ENCODE results near the gene RNF225. TPM values are rescaled to one million over a fixed set of nuclear protein-coding genes. Genes with fewer than 3 reads are reported as not detected.
A peak's percentile ranks its signal among the peaks of the same experiment; 100 is the strongest.

The RNF225 gene
- total and polyA plus RNA-seq, 9 of the 15 experiments (the other 6 are each of a cell fraction or from before 2014, with no cell fraction given), result 0.33 TPM; not detected in 8

DNA sequence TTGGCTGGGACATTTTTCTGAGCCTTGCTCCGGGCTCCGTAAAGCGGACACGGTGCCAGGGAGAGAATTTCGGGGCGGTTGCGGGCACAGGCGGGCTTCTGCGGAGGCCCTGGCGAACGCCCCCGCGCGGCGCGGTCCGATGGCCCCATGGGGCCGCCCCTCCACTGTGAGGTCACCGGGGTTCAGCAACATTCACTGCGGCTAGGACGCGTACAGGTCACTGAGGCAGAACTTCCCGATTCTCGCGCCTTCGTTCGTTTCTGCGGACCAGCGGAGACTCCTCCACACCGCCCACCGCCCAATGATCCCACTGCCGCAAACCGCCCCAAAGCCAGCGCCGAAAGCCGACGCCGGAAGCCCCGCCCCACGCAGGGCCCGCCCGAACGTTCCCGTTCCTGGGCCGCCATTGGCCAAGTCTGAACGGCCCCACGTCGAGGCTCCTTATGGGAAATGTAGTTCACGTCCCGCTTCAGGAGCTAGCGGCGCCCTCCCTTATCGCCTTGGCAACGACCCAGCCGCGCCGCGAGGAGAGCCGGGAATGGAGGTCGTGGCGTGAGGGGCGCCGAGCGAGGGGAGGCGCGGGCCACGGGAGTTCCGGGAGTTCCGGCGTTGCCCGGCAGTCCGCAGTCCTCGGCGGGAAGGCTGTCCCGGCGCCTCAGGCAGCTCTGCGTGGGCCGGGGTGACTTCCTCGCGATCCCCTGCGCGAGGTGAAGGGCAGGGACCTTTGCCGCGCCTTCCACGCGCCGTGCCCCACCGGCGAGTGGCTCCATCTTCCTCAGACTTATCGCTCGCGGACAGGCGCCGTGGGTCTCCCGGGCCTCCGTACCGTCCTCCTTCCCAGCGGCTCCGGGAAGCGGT is 12.9 kb downstream of the RNF225 start, which contains the start of gene ZNF584 (continued):
- TF ChIP-seq, protein P1, sequence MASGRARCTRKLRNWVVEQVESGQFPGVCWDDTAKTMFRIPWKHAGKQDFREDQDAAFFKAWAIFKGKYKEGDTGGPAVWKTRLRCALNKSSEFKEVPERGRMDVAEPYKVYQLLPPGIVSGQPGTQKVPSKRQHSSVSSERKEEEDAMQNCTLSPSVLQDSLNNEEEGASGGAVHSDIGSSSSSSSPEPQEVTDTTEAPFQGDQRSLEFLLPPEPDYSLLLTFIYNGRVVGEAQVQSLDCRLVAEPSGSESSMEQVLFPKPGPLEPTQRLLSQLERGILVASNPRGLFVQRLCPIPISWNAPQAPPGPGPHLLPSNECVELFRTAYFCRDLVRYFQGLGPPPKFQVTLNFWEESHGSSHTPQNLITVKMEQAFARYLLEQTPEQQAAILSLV (tag; IDR thresholded peaks at IDR 0.05), result no peak
- no peak for TF ChIP-seq HOXB6 (CRISPR knock-in tag; IDR thresholded peaks at IDR 0.05; ENCODE audit: borderline replicate concordance)
- TF ChIP-seq, protein P2, sequence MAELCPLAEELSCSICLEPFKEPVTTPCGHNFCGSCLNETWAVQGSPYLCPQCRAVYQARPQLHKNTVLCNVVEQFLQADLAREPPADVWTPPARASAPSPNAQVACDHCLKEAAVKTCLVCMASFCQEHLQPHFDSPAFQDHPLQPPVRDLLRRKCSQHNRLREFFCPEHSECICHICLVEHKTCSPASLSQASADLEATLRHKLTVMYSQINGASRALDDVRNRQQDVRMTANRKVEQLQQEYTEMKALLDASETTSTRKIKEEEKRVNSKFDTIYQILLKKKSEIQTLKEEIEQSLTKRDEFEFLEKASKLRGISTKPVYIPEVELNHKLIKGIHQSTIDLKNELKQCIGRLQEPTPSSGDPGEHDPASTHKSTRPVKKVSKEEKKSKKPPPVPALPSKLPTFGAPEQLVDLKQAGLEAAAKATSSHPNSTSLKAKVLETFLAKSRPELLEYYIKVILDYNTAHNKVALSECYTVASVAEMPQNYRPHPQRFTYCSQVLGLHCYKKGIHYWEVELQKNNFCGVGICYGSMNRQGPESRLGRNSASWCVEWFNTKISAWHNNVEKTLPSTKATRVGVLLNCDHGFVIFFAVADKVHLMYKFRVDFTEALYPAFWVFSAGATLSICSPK (IDR thresholded peaks at IDR 0.05; ENCODE audit: borderline replicate concordance), result no peak
- TF ChIP-seq, protein P3, sequence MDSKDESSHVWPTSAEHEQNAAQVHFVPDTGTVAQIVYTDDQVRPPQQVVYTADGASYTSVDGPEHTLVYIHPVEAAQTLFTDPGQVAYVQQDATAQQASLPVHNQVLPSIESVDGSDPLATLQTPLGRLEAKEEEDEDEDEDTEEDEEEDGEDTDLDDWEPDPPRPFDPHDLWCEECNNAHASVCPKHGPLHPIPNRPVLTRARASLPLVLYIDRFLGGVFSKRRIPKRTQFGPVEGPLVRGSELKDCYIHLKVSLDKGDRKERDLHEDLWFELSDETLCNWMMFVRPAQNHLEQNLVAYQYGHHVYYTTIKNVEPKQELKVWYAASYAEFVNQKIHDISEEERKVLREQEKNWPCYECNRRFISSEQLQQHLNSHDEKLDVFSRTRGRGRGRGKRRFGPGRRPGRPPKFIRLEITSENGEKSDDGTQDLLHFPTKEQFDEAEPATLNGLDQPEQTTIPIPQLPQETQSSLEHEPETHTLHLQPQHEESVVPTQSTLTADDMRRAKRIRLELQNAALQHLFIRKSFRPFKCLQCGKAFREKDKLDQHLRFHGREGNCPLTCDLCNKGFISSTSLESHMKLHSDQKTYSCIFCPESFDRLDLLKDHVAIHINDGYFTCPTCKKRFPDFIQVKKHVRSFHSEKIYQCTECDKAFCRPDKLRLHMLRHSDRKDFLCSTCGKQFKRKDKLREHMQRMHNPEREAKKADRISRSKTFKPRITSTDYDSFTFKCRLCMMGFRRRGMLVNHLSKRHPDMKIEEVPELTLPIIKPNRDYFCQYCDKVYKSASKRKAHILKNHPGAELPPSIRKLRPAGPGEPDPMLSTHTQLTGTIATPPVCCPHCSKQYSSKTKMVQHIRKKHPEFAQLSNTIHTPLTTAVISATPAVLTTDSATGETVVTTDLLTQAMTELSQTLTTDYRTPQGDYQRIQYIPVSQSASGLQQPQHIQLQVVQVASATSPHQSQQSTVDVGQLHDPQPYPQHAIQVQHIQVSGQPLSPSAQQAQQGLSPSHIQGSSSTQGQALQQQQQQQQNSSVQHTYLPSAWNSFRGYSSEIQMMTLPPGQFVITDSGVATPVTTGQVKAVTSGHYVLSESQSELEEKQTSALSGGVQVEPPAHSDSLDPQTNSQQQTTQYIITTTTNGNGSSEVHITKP (IDR thresholded peaks at IDR 0.05; ENCODE audit: partially characterized antibody), result peak; percentile 41
- TF ChIP-seq CBFA2T2 (conservative IDR thresholded peaks at IDR 0.05), result no peak
- TF ChIP-seq HIVEP1 (CRISPR knock-in tag; IDR thresholded peaks at IDR 0.05), result no peak
- TF ChIP-seq, protein P4, sequence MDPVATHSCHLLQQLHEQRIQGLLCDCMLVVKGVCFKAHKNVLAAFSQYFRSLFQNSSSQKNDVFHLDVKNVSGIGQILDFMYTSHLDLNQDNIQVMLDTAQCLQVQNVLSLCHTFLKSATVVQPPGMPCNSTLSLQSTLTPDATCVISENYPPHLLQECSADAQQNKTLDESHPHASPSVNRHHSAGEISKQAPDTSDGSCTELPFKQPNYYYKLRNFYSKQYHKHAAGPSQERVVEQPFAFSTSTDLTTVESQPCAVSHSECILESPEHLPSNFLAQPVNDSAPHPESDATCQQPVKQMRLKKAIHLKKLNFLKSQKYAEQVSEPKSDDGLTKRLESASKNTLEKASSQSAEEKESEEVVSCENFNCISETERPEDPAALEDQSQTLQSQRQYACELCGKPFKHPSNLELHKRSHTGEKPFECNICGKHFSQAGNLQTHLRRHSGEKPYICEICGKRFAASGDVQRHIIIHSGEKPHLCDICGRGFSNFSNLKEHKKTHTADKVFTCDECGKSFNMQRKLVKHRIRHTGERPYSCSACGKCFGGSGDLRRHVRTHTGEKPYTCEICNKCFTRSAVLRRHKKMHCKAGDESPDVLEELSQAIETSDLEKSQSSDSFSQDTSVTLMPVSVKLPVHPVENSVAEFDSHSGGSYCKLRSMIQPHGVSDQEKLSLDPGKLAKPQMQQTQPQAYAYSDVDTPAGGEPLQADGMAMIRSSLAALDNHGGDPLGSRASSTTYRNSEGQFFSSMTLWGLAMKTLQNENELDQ (CRISPR knock-in tag; IDR thresholded peaks at IDR 0.05; ENCODE audit: borderline replicate concordance), result no peak
- peak; percentile 97 for TF ChIP-seq CXXC5 (CRISPR knock-in tag; IDR thresholded peaks at IDR 0.05)
- no peak for TF ChIP-seq ZNF780A (CRISPR knock-in tag; IDR thresholded peaks at IDR 0.05)
- TF ChIP-seq NR3C1 (CRISPR knock-in tag; IDR thresholded peaks at IDR 0.05), result no peak
- TF ChIP-seq TCF7L2 (IDR thresholded peaks at IDR 0.05; ENCODE audit: low read depth, low read length), result no peak
- TF ChIP-seq ZNF444 (CRISPR knock-in tag; IDR thresholded peaks at IDR 0.05), result no peak
- TF ChIP-seq, protein P5, sequence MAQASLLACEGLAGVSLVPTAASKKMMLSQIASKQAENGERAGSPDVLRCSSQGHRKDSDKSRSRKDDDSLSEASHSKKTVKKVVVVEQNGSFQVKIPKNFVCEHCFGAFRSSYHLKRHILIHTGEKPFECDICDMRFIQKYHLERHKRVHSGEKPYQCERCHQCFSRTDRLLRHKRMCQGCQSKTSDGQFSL (CRISPR knock-in tag; IDR thresholded peaks at IDR 0.05), result peak; percentile 68; the same call in 1 of the 2 replicates
- TF ChIP-seq, protein P5 (tag; IDR thresholded peaks at IDR 0.05), result no peak
- no peak for TF ChIP-seq EWSR1 (IDR thresholded peaks at IDR 0.05; ENCODE audit: borderline replicate concordance, low read depth, partially characterized antibody)
- peak; percentile 93 for TF ChIP-seq MBD2 (IDR thresholded peaks at IDR 0.05; ENCODE audit: borderline replicate concordance, low read depth)
- no peak for TF ChIP-seq MAFG (tag; conservative IDR thresholded peaks at IDR 0.05)
